PFSK-1 (cell line): ENCODE results near the gene ATG9B.

Experiments
- POLR2AphosphoS5 ChIP-seq: IDR thresholded peaks from 2 replicates; pipeline ENCODE4 v1.6.1; 2012; ENCODE audit warnings: low read depth, mild to moderate bottlenecking, control low read depth, low read length, moderate library complexity
- SIN3A ChIP-seq: IDR thresholded peaks from 2 replicates; pipeline ENCODE4 v1.6.1; 2012; ENCODE audit warnings: mild to moderate bottlenecking, low read length, moderate library complexity, borderline replicate concordance; ENCODE audit not compliant: insufficient read depth

DNA sequence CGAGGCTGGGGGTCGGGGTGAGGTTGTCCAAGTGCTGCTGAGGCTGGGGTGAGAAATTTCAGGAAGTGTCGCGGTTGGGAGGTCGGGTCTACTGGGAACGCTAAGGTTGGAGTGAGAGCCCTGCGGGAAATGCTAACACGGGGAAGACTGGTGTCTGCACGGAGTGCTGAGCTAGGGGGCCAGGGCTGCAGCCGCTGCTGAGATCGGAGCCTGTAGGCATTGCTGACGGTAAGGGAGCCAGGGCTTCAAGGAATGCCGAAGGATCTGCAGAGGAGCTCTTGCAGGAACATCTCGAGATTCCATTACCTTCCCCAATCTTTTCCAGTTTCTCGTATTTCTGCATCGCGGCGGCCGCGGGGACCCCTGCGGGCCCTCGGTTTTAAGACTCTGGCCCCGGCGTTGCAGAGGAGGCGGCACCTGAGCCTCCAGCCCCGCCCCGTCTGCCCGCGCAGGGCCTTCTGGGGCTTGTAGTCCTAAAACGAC lies 33.3 kb upstream of the ATG9B start, which contains the start of gene CDK5:
- TF ChIP-seq SIN3A (no peak), POLR2AphosphoS5 (no peak)
